PC-3 (cell line): ENCODE measurements around the gene RUBCN.
"Not testable (repeated sequence)": the region's sequence is repeated elsewhere in the genome, so short reads cannot be mapped to it uniquely, and the experiment has no call there.

Experiments
- CTCF ChIP-seq: fragments of 300-600 bp; sonication (generic); conservative IDR thresholded peaks from 2 replicates; pipeline ENCODE4 v1.5.1; 2017; ENCODE audit warnings: antibody characterized with exemption, low read depth, mild to moderate bottlenecking, low read length
- EZH2 ChIP-seq: fragments of 300-600 bp; sonication (generic); IDR thresholded peaks from one replicate; pipeline ENCODE4 v1.6.1; 2017; ENCODE audit warnings: antibody characterized with exemption, mild to moderate bottlenecking, low read length; ENCODE audit not compliant: unreplicated experiment
- EZH2phosphoT487 ChIP-seq: fragments of 300-600 bp; sonication (generic); IDR thresholded peaks from 2 replicates; pipeline ENCODE4 v1.6.1; 2018; ENCODE audit warnings: mild to moderate bottlenecking, antibody characterized with exemption, low read length, borderline replicate concordance

GRCh38 chr3:197657541-197658292 lies 79.0 kb downstream of the RUBCN start:
- not testable (repeated sequence) for TF ChIP-seq CTCF, EZH2phosphoT487, EZH2
